Endometrial microvascular endothelial cells (primary cell): ENCODE results near the gene PLEKHA4. TPM values are rescaled to one million over a fixed set of nuclear protein-coding genes. Genes with fewer than 3 reads are reported as not detected.

Source experiments
- in situ Hi-C: cut with HindIII; loops from 2 replicates; pipeline ENCODE4 v1.10.0; 2017; ENCODE audit warnings: low sequenced_read_pairs, low pct_unique_long_range_greater_than_20kb; ENCODE audit errors: inconsistent ontology term
- total RNA-seq: library from RNA; depleted of rRNA; stranded (reverse); fragments of >200 nt; gene quantifications from one replicate; pipeline ENCODE4 v1.2.3, GENCODE V29; 2015; ENCODE audit errors: inconsistent ontology term

The PLEKHA4 gene
- total RNA-seq, 1 donor from 2014 or later, result not detected

DNA sequence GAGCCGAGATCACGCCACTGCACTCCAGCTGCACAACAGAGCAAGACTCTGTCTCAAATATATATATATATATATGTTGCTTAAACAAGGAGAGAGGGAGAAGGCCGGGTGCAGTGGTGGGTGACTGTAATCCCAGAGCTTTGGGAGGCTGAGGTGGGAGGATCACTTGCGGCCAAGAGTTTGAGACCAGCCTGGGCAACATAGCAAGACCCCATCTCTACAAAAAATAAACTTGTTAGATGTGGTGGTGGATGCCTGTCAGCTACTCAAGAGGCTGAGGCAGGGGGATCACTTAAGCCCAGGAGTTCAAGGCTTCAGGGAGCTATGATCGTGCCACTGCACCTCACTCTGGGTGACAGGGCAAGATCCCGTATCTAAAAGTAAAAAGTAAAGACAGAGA lies 26.8 kb downstream of the PLEKHA4 start:
- in situ Hi-C loops, result loop anchor here (10.0 kb wide), 1 partner anchor 47 kb away; no protein-coding TSS in a partner anchor

- in situ Hi-C loops, result loop anchor here (10.0 kb wide), 1 partner anchor 46 kb away; no protein-coding TSS in a partner anchor
Measured at GRCh38 chr19:48841047-48841446, 27.4 kb downstream of the PLEKHA4 start.

- in situ Hi-C loops, result no loop called here
Measured at GRCh38 chr19:48837687-48838086, 30.7 kb downstream of the PLEKHA4 start.

GRCh38 chr19:48837051-48837524 lies 31.3 kb downstream of the PLEKHA4 start:
- in situ Hi-C loops, result no loop called here

- in situ Hi-C loops, result no loop called here
Measured at GRCh38 chr19:48836089-48837017, 32.1 kb downstream of the PLEKHA4 start, which contains the start of gene HSD17B14. TSS of gene HSD17B14 (minus strand) at chr19:48836491. CDS start at chr19:48836411, 80 bp downstream.

GRCh38 chr19:48835734-48836088 lies 32.7 kb downstream of the PLEKHA4 start:
- in situ Hi-C loops, result no loop called here

DNA sequence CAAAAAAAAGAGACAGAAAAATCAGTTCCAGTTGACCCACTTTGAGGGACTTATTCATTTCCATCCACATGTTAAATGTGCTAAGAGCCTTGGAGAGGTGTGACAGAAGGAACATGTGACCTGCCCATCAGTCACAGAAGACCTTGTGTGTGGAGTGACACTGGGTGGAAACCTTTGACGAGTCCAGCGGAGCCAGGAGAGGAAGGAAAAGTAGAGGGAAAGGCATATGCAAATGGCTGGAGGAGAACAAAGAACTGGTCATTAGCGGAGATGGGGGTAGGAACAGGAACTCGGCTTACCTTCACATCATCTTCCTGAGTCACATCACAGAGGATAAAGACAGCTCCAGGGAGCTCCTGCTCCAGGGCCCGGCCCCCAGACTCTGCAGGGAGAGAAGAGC lies 34.4 kb downstream of the PLEKHA4 start:
- in situ Hi-C loops, result no loop called here

- in situ Hi-C loops, result no loop called here
Measured at GRCh38 chr19:48833049-48833448, 35.4 kb downstream of the PLEKHA4 start.

DNA sequence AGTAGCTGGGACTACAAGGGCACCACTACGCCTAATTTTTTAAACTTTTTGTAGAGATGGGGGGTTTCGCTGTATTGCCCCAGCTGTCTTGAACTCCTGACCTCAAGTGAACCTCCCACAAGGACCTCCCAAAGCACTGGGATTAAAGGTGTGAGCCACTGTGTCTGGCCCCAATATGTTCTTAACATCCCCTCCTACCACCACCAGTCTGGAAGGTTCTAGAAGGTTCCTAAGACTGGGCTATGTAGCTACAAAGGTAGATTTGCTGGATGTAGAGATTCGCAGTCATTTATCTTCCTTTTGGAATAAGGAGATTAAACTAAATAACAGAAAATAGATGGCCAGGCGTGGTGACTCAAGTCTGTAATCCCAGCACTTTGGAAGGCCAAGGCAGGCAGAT lies 37.5 kb downstream of the PLEKHA4 start:
- in situ Hi-C loops, result no loop called here

DNA sequence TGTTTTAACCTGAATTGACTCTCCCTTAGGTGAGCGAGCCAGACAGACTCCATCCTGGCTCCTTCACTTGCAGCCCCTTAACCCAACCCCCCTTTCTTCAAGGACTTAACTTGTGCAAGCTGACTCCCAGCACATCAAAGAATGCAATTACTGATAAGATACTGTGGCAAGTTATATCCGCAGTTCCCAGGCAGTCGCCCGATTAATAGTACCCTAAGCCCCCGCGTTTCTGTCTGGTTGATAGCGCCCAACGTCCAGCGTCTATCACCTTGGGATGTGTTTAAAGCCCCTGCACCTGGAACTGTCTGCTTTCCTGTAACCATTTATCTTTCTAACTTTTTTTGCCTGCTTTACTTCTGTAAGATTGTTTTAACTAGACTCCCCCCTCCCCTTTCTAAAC lies 38.3 kb downstream of the PLEKHA4 start:
- in situ Hi-C loops, result no loop called here

- in situ Hi-C loops, result no loop called here
Measured at GRCh38 chr19:48826606-48827020, 41.8 kb downstream of the PLEKHA4 start.

DNA sequence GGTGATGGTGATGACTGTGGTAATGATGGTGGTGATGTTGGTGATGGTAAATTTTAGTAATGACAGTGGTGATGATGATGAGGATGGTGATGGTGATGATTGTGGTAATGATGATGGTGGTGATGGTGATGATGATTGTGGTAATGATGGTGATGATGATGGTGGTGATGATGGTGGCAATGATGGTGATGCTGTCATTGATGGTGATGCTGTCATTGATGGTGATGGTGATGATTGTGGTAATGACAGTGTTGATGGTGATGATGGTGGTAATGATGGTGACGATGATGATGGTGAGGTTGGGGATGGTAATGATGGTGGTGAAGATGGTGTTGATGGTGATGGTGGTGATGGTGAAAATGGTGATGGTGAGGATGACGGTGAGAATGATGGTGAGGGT lies 45.9 kb downstream of the PLEKHA4 start:
- in situ Hi-C loops, result no loop called here

DNA sequence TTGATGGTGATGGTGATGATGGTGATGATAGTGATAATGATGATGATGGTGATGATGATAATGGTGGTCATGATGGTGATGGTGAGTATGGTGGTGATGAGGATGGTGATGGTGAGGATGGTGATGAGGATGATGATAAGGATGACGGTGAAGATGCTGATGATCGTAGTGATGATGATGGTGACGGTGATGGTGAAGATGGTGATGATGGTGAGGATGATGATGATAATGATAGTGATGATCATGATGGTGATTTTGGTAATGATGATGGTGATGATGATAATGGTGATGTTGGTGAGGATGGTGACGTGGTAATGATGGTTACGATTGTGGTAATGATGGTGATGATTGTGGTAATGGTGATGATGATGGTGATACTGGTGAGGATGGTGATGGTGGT lies 46.8 kb downstream of the PLEKHA4 start:
- in situ Hi-C loops, result no loop called here

GRCh38 chr19:48819366-48819816 lies 49.0 kb downstream of the PLEKHA4 start:
- in situ Hi-C loops, result no loop called here

DNA sequence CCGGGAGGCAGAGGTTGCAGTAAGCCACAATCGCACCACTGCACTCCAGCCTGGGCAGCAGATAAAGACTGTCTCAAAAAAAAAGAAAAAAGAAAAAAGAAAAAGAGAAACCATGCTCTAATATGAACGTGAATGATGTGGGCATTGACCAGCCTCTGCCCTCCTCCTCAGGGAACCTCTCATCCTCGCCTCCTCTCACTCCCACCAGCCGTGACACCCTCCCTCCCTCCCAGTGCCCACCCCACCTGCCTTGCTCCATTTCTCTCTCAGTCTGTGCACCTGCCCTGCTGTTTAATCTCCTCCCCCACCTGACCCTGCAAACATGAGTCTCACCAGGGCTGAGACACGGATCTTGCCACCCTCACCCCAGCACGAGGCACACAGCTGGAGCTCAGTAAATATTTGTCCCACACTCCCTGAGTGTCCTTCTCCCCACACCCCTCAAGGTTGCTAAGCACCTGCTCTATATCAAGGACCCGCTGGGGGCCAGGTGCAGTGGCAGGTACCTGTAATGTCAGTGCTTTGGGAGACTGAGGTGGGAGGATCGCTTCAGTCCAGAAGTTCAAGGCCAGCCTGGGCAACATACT lies 50.1 kb downstream of the PLEKHA4 start:
- in situ Hi-C loops, result no loop called here

- in situ Hi-C loops, result no loop called here
Measured at GRCh38 chr19:48817585-48818124, 50.8 kb downstream of the PLEKHA4 start.

- in situ Hi-C loops, result no loop called here
Measured at GRCh38 chr19:48815870-48816501, 52.4 kb downstream of the PLEKHA4 start.

GRCh38 chr19:48814895-48815294 lies 53.5 kb downstream of the PLEKHA4 start:
- in situ Hi-C loops, result no loop called here
